Measurements from ENCODE around the gene SH3BP1. TPM values are rescaled to one million over a fixed set of nuclear protein-coding genes. Genes with fewer than 3 reads are reported as not detected.

SH3BP1 gene
- total RNA-seq, 1 donor from 2014 or later = 31.9 TPM

GRCh38 chr22:37625737-37626136, 13.7 kb upstream of the SH3BP1 start:
- Mint-ChIP-seq H3K36me3 (peaks cover 11% of the 10 kb centered on the region), H3K27ac (peak overlapping the region; percentile 56), H3K4me1 (peaks cover 6% of the 10 kb centered on the region), H3K27me3 (ENCODE audit: low read depth) (no peaks in the 10 kb centered on the region), H3K4me3 (no peak overlapping the region), H3K9me3 (no peaks in the 10 kb centered on the region)
- TF ChIP-seq CTCF (IDR thresholded peaks at IDR 0.05; ENCODE audit: unreplicated experiment) = no peak
- no peak for DNase-seq (ENCODE audit: low spot score in 2 of 2, unreplicated experiment in 2 of 2)

GRCh38 chr22:37626144-37626543, 13.3 kb upstream of the SH3BP1 start:
- H3K27me3 Mint-ChIP-seq (ENCODE audit: low read depth) = no peaks in the 10 kb centered on the region
- H3K36me3 Mint-ChIP-seq = peaks cover 10% of the 10 kb centered on the region
- peaks cover 6% of the 10 kb centered on the region for H3K4me1 Mint-ChIP-seq
- TF ChIP-seq CTCF (IDR thresholded peaks at IDR 0.05; ENCODE audit: unreplicated experiment) = no peak
- H3K4me3 Mint-ChIP-seq = no peak overlapping the region
- H3K9me3 Mint-ChIP-seq = no peaks in the 10 kb centered on the region
- H3K27ac Mint-ChIP-seq = peak overlapping the region; percentile 56
- no peak for DNase-seq (ENCODE audit: low spot score in 2 of 2, unreplicated experiment in 2 of 2)

GRCh38 chr22:37626556-37627075, 12.9 kb upstream of the SH3BP1 start:
- Mint-ChIP-seq H3K27me3 (ENCODE audit: low read depth) (no peaks in the 10 kb centered on the region), H3K27ac (peak overlapping the region; percentile 56), H3K36me3 (peaks cover 12% of the 10 kb centered on the region), H3K4me1 (peaks cover 6% of the 10 kb centered on the region), H3K9me3 (no peaks in the 10 kb centered on the region), H3K4me3 (no peak overlapping the region)
- no peak for TF ChIP-seq CTCF (IDR thresholded peaks at IDR 0.05; ENCODE audit: unreplicated experiment)
- DNase-seq (ENCODE audit: low spot score in 2 of 2, unreplicated experiment in 2 of 2) = no peak

- Mint-ChIP-seq H3K9me3 (no peaks in the 10 kb centered on the region), H3K27me3 (ENCODE audit: low read depth) (no peaks in the 10 kb centered on the region), H3K4me1 (peaks cover 6% of the 10 kb centered on the region), H3K27ac (peak overlapping the region; percentile 47), H3K4me3 (no peak overlapping the region), H3K36me3 (peaks cover 12% of the 10 kb centered on the region)
- no peak for TF ChIP-seq CTCF (IDR thresholded peaks at IDR 0.05; ENCODE audit: unreplicated experiment)
- DNase-seq (ENCODE audit: low spot score in 2 of 2, unreplicated experiment in 2 of 2) = no peak
Measured at GRCh38 chr22:37627121-37627520, 12.3 kb upstream of the SH3BP1 start.

- H3K36me3 Mint-ChIP-seq = peaks cover 9% of the 10 kb centered on the region
- peak overlapping the region; percentile 47 for H3K27ac Mint-ChIP-seq
- no peak for TF ChIP-seq CTCF (IDR thresholded peaks at IDR 0.05; ENCODE audit: unreplicated experiment)
Measured at GRCh38 chr22:37627545-37627944, 11.9 kb upstream of the SH3BP1 start.

GRCh38 chr22:37628830-37629229, 10.6 kb upstream of the SH3BP1 start:
- no peaks in the 10 kb centered on the region for H3K27me3 Mint-ChIP-seq (ENCODE audit: low read depth)
- no peak overlapping the region for H3K27ac Mint-ChIP-seq
- no peak overlapping the region for H3K4me3 Mint-ChIP-seq
- H3K4me1 Mint-ChIP-seq = peaks cover 10% of the 10 kb centered on the region
- no peaks in the 10 kb centered on the region for H3K9me3 Mint-ChIP-seq
- no peak for TF ChIP-seq CTCF (IDR thresholded peaks at IDR 0.05; ENCODE audit: unreplicated experiment)
- H3K36me3 Mint-ChIP-seq = peaks cover 10% of the 10 kb centered on the region
- no peak for DNase-seq (ENCODE audit: low spot score in 2 of 2, unreplicated experiment in 2 of 2)

More at GRCh38 chr22:37627545-37627944, 11.9 kb upstream of the SH3BP1 start:
- no peak overlapping the region for H3K4me3 Mint-ChIP-seq
- H3K4me1 Mint-ChIP-seq = peaks cover 6% of the 10 kb centered on the region
- H3K27me3 Mint-ChIP-seq (ENCODE audit: low read depth) = no peaks in the 10 kb centered on the region
- no peak for DNase-seq (ENCODE audit: low spot score in 2 of 2, unreplicated experiment in 2 of 2)
- H3K9me3 Mint-ChIP-seq = no peaks in the 10 kb centered on the region
